Measurements from ENCODE around the gene RNPEPL1. TPM values are rescaled to one million over a fixed set of nuclear protein-coding genes. Genes with fewer than 3 reads are reported as not detected.

The RNPEPL1 gene
- total RNA-seq, 1 experiment from 2014 or later = 31.5 TPM

GRCh38 chr2:240523451-240524281 is 44.6 kb upstream of the RNPEPL1 start:
- ChIA-PET CTCF (interaction anchor here (0.6 to 2.9 kb wide), 4 partner anchors 10 to 252 kb away, joined by 3 to 10 read pairs (median 4); no protein-coding TSS in a partner anchor), POLR2A (no interaction called here)
- Mint-ChIP-seq H3K4me1 (ENCODE audit: insufficient read depth, unreplicated experiment) (no peaks in the 10 kb centered on the region), H3K36me3 (ENCODE audit: insufficient read depth, unreplicated experiment) (peaks cover 65% of the 10 kb centered on the region), H3K4me3 (ENCODE audit: unreplicated experiment) (no peak overlapping the region), H3K9me3 (ENCODE audit: unreplicated experiment) (peaks cover 17% of the 10 kb centered on the region), H3K27me3 (ENCODE audit: insufficient read depth, unreplicated experiment) (no peaks in the 10 kb centered on the region), H3K27ac (ENCODE audit: low read depth, unreplicated experiment) (no peak overlapping the region)
- no TSS peak for BruUV-seq (replicated peaks)
- intact Hi-C loops (cut with micrococcal nuclease) = no loop called here
- no peak for DNase-seq (ENCODE audit: unreplicated experiment)
- TF ChIP-seq CTCF (IDR thresholded peaks at IDR 0.05; ENCODE audit: unreplicated experiment) = no peak

- no peak for TF ChIP-seq CTCF (IDR thresholded peaks at IDR 0.05; ENCODE audit: unreplicated experiment)
- intact Hi-C loops (cut with micrococcal nuclease) = no loop called here
- CTCF ChIA-PET = interaction anchor here (2.9 kb wide), 1 partner anchor 11 kb away, joined by 10 read pairs; no protein-coding TSS in a partner anchor
- BruUV-seq (replicated peaks) = no TSS peak
- Mint-ChIP-seq H3K27me3 (ENCODE audit: insufficient read depth, unreplicated experiment) (no peaks in the 10 kb centered on the region), H3K4me3 (ENCODE audit: unreplicated experiment) (no peak overlapping the region), H3K36me3 (ENCODE audit: insufficient read depth, unreplicated experiment) (peaks cover 63% of the 10 kb centered on the region), H3K9me3 (ENCODE audit: unreplicated experiment) (peaks cover 24% of the 10 kb centered on the region), H3K27ac (ENCODE audit: low read depth, unreplicated experiment) (no peak overlapping the region), H3K4me1 (ENCODE audit: insufficient read depth, unreplicated experiment) (no peaks in the 10 kb centered on the region)
- no peak for DNase-seq (ENCODE audit: unreplicated experiment)
- POLR2A ChIA-PET = no interaction called here
Observed at GRCh38 chr2:240524963-240525718, 43.1 kb upstream of the RNPEPL1 start.

- POLR2A ChIA-PET = no interaction called here
- CTCF ChIA-PET = interaction anchor here (2.9 kb wide), 1 partner anchor 12 kb away, joined by 10 read pairs; no protein-coding TSS in a partner anchor
- no TSS peak for BruUV-seq (replicated peaks)
- Mint-ChIP-seq H3K27me3 (ENCODE audit: insufficient read depth, unreplicated experiment) (no peaks in the 10 kb centered on the region), H3K36me3 (ENCODE audit: insufficient read depth, unreplicated experiment) (peaks cover 63% of the 10 kb centered on the region), H3K9me3 (ENCODE audit: unreplicated experiment) (peaks cover 24% of the 10 kb centered on the region), H3K4me3 (ENCODE audit: unreplicated experiment) (no peak overlapping the region), H3K27ac (ENCODE audit: low read depth, unreplicated experiment) (no peak overlapping the region), H3K4me1 (ENCODE audit: insufficient read depth, unreplicated experiment) (no peaks in the 10 kb centered on the region)
- no peak for DNase-seq (ENCODE audit: unreplicated experiment)
- intact Hi-C loops (cut with micrococcal nuclease) = no loop called here
- TF ChIP-seq CTCF (IDR thresholded peaks at IDR 0.05; ENCODE audit: unreplicated experiment) = no peak
Observed at GRCh38 chr2:240525802-240526201, 42.5 kb upstream of the RNPEPL1 start.

GRCh38 chr2:240526521-240526920 is 41.8 kb upstream of the RNPEPL1 start:
- H3K27me3 Mint-ChIP-seq (ENCODE audit: insufficient read depth, unreplicated experiment) = no peaks in the 10 kb centered on the region
- no peak overlapping the region for H3K4me3 Mint-ChIP-seq (ENCODE audit: unreplicated experiment)
- intact Hi-C loops (cut with micrococcal nuclease) = no loop called here
- H3K9me3 Mint-ChIP-seq (ENCODE audit: unreplicated experiment) = peaks cover 25% of the 10 kb centered on the region
- TF ChIP-seq CTCF (IDR thresholded peaks at IDR 0.05; ENCODE audit: unreplicated experiment) = no peak
- CTCF ChIA-PET = interaction anchor here (0.6 to 2.9 kb wide), 2 partner anchors 13 to 314 kb away, joined by 3 to 10 read pairs; no protein-coding TSS in a partner anchor
- POLR2A ChIA-PET = no interaction called here
- no TSS peak for BruUV-seq (replicated peaks)
- peaks cover 60% of the 10 kb centered on the region for H3K36me3 Mint-ChIP-seq (ENCODE audit: insufficient read depth, unreplicated experiment)
- no peaks in the 10 kb centered on the region for H3K4me1 Mint-ChIP-seq (ENCODE audit: insufficient read depth, unreplicated experiment)
- H3K27ac Mint-ChIP-seq (ENCODE audit: low read depth, unreplicated experiment) = no peak overlapping the region
- no peak for DNase-seq (ENCODE audit: unreplicated experiment)
